GM12874 (cell line): Measurements from ENCODE around the gene HYI.

Experiments used
- TF ChIP-seq, protein P1 (sequence below): IDR thresholded peaks from 2 replicates; pipeline ENCODE4 v1.5.1; 2011; ENCODE audit warnings: low read depth, mild to moderate bottlenecking, control low read depth, low read length, moderate library complexity; ENCODE audit not compliant: insufficient read depth

Gene HYI

DNA sequence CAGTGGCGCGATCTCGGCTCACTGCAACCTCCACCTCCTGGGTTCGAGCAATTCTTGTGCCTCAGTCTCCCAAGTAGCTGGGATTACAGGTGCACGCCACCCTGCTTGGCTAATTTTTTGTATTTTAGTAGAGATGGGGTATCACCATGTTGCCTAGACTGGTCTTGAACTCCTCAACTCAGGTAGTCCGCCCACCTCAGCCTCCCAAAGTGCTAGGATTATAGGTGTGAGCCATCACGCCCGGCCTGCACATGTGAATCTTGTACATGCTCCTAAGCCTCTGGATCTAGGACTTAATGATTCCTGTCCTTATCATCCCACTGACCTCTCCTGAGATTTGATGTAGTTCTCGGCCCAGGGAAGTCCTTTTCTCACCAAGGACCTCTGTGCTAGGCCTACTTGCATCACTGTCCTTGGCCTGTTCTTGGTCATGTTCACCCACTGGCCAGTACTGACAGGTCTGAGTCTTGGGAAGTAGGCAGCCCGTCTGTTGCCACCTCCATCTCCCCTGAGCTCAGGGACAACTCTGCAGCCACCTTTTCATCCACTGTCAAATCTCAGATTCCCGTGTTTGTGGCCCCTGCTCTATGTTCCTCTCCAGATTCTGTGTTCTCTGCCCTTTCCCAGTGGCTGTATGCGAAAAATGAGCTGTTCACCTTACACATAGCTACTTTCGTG, 9.4 kb downstream of the HYI start:
- TF ChIP-seq, protein P1, sequence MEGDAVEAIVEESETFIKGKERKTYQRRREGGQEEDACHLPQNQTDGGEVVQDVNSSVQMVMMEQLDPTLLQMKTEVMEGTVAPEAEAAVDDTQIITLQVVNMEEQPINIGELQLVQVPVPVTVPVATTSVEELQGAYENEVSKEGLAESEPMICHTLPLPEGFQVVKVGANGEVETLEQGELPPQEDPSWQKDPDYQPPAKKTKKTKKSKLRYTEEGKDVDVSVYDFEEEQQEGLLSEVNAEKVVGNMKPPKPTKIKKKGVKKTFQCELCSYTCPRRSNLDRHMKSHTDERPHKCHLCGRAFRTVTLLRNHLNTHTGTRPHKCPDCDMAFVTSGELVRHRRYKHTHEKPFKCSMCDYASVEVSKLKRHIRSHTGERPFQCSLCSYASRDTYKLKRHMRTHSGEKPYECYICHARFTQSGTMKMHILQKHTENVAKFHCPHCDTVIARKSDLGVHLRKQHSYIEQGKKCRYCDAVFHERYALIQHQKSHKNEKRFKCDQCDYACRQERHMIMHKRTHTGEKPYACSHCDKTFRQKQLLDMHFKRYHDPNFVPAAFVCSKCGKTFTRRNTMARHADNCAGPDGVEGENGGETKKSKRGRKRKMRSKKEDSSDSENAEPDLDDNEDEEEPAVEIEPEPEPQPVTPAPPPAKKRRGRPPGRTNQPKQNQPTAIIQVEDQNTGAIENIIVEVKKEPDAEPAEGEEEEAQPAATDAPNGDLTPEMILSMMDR: no peak

- TF ChIP-seq, protein P1: no peak
Measured at GRCh38 chr1:43443197-43443946, 10.4 kb downstream of the HYI start.

GRCh38 chr1:43442756-43443155, 11.0 kb downstream of the HYI start:
- TF ChIP-seq, protein P1: no peak

GRCh38 chr1:43441894-43442637, 11.7 kb downstream of the HYI start:
- TF ChIP-seq, protein P1: no peak

DNA sequence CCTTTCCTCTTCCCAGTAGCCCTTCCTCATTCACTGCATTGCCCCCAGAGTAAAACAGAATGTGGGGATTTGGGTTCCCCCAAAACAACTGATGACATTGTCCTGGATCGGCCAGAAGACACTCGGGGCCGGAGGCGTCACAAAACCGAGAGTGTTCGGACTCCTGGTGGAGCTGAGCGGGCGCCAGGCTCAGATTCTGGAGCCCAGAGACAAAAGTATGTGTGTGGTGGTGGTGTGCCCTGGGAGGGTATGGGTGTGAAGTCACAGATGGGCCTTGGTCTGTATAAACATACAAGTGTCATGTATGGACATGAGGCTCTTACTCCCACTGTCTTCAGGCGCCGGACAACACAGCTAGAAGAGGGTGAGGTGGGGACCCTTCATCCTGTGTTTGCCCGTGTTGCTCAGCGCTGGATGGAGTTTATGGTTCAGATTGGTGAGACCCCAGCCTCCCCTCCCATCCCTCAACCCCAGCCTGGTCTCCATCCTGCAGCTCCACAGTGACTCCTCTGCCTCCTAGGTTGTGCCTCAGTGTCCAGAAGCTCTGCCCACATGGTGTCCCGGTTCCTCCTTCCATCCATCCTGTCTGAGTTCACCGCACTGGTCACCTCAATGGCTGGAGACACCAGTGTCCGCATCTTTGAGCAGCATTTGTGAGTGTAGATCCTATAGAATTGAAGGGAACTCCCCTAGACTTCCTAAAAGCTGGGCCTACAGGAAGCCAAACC, 12.4 kb downstream of the HYI start:
- TF ChIP-seq, protein P1: no peak

DNA sequence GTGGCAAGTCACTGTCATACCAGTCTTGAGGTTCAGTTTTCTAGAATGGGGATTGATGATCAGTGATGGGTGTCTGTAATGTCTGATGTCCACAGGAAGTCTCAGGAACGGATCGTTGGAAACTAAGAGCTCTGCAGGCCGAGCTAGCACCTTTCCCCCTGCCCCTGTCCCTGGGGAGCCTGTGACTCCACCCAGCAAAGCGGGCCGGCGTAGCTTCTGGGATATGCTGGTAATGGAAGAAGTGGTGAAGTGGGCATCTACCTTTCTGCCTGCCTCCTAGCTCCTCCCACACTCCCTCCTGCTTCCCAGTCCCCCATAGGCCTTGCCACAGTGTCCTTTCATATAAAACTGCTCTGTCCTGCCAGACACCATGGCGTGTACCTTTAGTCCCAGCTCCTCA, 13.4 kb downstream of the HYI start:
- TF ChIP-seq, protein P1: no peak

DNA sequence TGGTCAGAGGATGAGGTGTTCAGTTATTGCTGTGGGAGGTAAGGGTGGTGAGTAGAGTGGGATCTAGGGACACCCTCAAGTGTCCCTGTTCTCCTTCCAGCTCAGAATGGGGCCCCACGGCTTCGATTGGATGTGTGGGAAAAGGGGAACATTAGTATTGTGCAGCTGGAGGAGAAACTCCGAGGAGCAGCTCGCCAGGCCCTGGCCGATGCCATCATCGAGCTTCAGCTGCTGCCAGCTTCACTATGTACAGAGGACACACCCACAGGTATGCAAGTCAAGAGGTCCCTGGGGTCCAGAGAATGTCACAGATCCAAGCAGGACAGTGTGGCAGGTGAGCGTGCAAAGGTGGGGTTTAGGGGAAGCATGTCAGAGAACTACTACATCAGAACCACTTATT, 13.9 kb downstream of the HYI start:
- TF ChIP-seq, protein P1: no peak
